22Rv1 (cell line): Measurements from ENCODE around the gene STRIP1.

Experiments
- CTCF ChIP-seq: fragments of 450-650 bp; IDR thresholded peaks from 2 replicates; pipeline ENCODE4 v1.5.1; 2017; ENCODE audit warnings: mild to moderate bottlenecking
- ZFX ChIP-seq: fragments of 450-650 bp; IDR thresholded peaks from 2 replicates; pipeline ENCODE4 v1.6.1; 2017; ENCODE audit warnings: antibody characterized with exemption, borderline replicate concordance

GRCh38 chr1:110067893-110068645, 33.6 kb downstream of the STRIP1 start:
- TF ChIP-seq CTCF (no peak), ZFX (no peak)
